Measurements from ENCODE around the gene ATP11A. TPM values are rescaled to one million over a fixed set of nuclear protein-coding genes. Genes with fewer than 3 reads are reported as not detected.

ATP11A gene
- total RNA-seq, 1 experiment from 2014 or later: 3.7 TPM

- Histone ChIP-seq H3K36me3 (no peaks in the 10 kb centered on the region), H3K27me3 (replicated peaks) (peaks cover 45% of the 10 kb centered on the region)
Observed at GRCh38 chr13:112899281-112900225, 209.7 kb downstream of the ATP11A start.

GRCh38 chr13:112900226-112900600 is 210.4 kb downstream of the ATP11A start:
- Histone ChIP-seq H3K27ac (no peak overlapping the region), H3K27me3 (replicated peaks) (peaks cover 38% of the 10 kb centered on the region), H3K4me1 (replicated peaks) (no peaks in the 10 kb centered on the region), H3K9me3 (replicated peaks) (no peaks in the 10 kb centered on the region), H3K4me3 (no peak overlapping the region), H3K36me3 (no peaks in the 10 kb centered on the region)
- no peak for DNase-seq (ENCODE audit: low read depth in 1 of 2, low spot score in 2 of 2)

More at GRCh38 chr13:112899281-112900225, 209.7 kb downstream of the ATP11A start:
- Histone ChIP-seq H3K9me3 (replicated peaks) (no peaks in the 10 kb centered on the region), H3K27ac (no peak overlapping the region), H3K4me1 (replicated peaks) (no peaks in the 10 kb centered on the region), H3K4me3 (no peak overlapping the region)
- DNase-seq (ENCODE audit: low read depth in 1 of 2, low spot score in 2 of 2): no peak

- Histone ChIP-seq H3K4me1 (replicated peaks) (no peaks in the 10 kb centered on the region), H3K9me3 (replicated peaks) (no peaks in the 10 kb centered on the region), H3K27ac (no peak overlapping the region), H3K27me3 (replicated peaks) (peaks cover 33% of the 10 kb centered on the region), H3K4me3 (no peak overlapping the region), H3K36me3 (no peaks in the 10 kb centered on the region)
- DNase-seq (ENCODE audit: low read depth in 1 of 2, low spot score in 2 of 2): no peak
Observed at GRCh38 chr13:112900691-112901091, 210.9 kb downstream of the ATP11A start.

GRCh38 chr13:112902101-112902651 is 212.3 kb downstream of the ATP11A start:
- H3K4me1 ChIP-seq (replicated peaks): no peaks in the 10 kb centered on the region
- DNase-seq (ENCODE audit: low read depth in 1 of 2, low spot score in 2 of 2): no peak
- H3K27me3 ChIP-seq (replicated peaks): peaks cover 22% of the 10 kb centered on the region
- no peak overlapping the region for H3K4me3 ChIP-seq
- H3K27ac ChIP-seq: no peak overlapping the region
- no peaks in the 10 kb centered on the region for H3K36me3 ChIP-seq
- no peaks in the 10 kb centered on the region for H3K9me3 ChIP-seq (replicated peaks)

- H3K27ac ChIP-seq: no peak overlapping the region
- no peaks in the 10 kb centered on the region for H3K9me3 ChIP-seq (replicated peaks)
- no peak overlapping the region for H3K4me3 ChIP-seq
- H3K27me3 ChIP-seq (replicated peaks): peaks cover 25% of the 10 kb centered on the region
- H3K4me1 ChIP-seq (replicated peaks): no peaks in the 10 kb centered on the region
- no peaks in the 10 kb centered on the region for H3K36me3 ChIP-seq
- no peak for DNase-seq (ENCODE audit: low read depth in 1 of 2, low spot score in 2 of 2)
Observed at GRCh38 chr13:112902669-112903068, 212.8 kb downstream of the ATP11A start.

- Histone ChIP-seq H3K4me1 (replicated peaks) (no peaks in the 10 kb centered on the region), H3K4me3 (no peak overlapping the region), H3K27me3 (replicated peaks) (peaks cover 25% of the 10 kb centered on the region), H3K27ac (no peak overlapping the region), H3K9me3 (replicated peaks) (no peaks in the 10 kb centered on the region), H3K36me3 (no peaks in the 10 kb centered on the region)
- no peak for DNase-seq (ENCODE audit: low read depth in 1 of 2, low spot score in 2 of 2)
Observed at GRCh38 chr13:112903071-112903577, 213.3 kb downstream of the ATP11A start.

- Histone ChIP-seq H3K9me3 (replicated peaks) (no peaks in the 10 kb centered on the region), H3K4me1 (replicated peaks) (no peaks in the 10 kb centered on the region), H3K27ac (no peak overlapping the region), H3K36me3 (no peaks in the 10 kb centered on the region), H3K27me3 (replicated peaks) (peaks cover 25% of the 10 kb centered on the region), H3K4me3 (no peak overlapping the region)
- no peak for DNase-seq (ENCODE audit: low read depth in 1 of 2, low spot score in 2 of 2)
Observed at GRCh38 chr13:112903606-112904195, 213.9 kb downstream of the ATP11A start.

GRCh38 chr13:112904436-112904960 is 214.7 kb downstream of the ATP11A start:
- Histone ChIP-seq H3K4me3 (no peak overlapping the region), H3K9me3 (replicated peaks) (no peaks in the 10 kb centered on the region), H3K4me1 (replicated peaks) (no peaks in the 10 kb centered on the region), H3K27ac (no peak overlapping the region), H3K36me3 (no peaks in the 10 kb centered on the region), H3K27me3 (replicated peaks) (peaks cover 27% of the 10 kb centered on the region)
- DNase-seq (ENCODE audit: low read depth in 1 of 2, low spot score in 2 of 2): no peak

GRCh38 chr13:112905086-112905485 is 215.2 kb downstream of the ATP11A start:
- peaks cover 24% of the 10 kb centered on the region for H3K27me3 ChIP-seq (replicated peaks)

GRCh38 chr13:112905619-112905989 is 215.8 kb downstream of the ATP11A start:
- Histone ChIP-seq H3K4me3 (no peak overlapping the region), H3K4me1 (replicated peaks) (no peaks in the 10 kb centered on the region), H3K9me3 (replicated peaks) (no peaks in the 10 kb centered on the region), H3K27ac (no peak overlapping the region), H3K27me3 (replicated peaks) (peaks cover 27% of the 10 kb centered on the region), H3K36me3 (no peaks in the 10 kb centered on the region)
- DNase-seq (ENCODE audit: low read depth in 1 of 2, low spot score in 2 of 2): no peak

More at GRCh38 chr13:112905086-112905485, 215.2 kb downstream of the ATP11A start:
- Histone ChIP-seq H3K4me1 (replicated peaks) (no peaks in the 10 kb centered on the region), H3K4me3 (no peak overlapping the region), H3K9me3 (replicated peaks) (no peaks in the 10 kb centered on the region), H3K27ac (no peak overlapping the region), H3K36me3 (no peaks in the 10 kb centered on the region)
- no peak for DNase-seq (ENCODE audit: low read depth in 1 of 2, low spot score in 2 of 2)

GRCh38 chr13:112905990-112906641 is 216.3 kb downstream of the ATP11A start:
- DNase-seq (ENCODE audit: low read depth in 1 of 2, low spot score in 2 of 2): no peak
- Histone ChIP-seq H3K4me1 (replicated peaks) (no peaks in the 10 kb centered on the region), H3K27me3 (replicated peaks) (peaks cover 27% of the 10 kb centered on the region), H3K36me3 (no peaks in the 10 kb centered on the region), H3K9me3 (replicated peaks) (no peaks in the 10 kb centered on the region), H3K27ac (no peak overlapping the region), H3K4me3 (no peak overlapping the region)

- H3K4me3 ChIP-seq: no peak overlapping the region
- peaks cover 19% of the 10 kb centered on the region for H3K27me3 ChIP-seq (replicated peaks)
- no peak overlapping the region for H3K27ac ChIP-seq
- DNase-seq (ENCODE audit: low read depth in 1 of 2, low spot score in 2 of 2): no peak
- H3K9me3 ChIP-seq (replicated peaks): no peaks in the 10 kb centered on the region
- no peaks in the 10 kb centered on the region for H3K36me3 ChIP-seq
- no peaks in the 10 kb centered on the region for H3K4me1 ChIP-seq (replicated peaks)
Observed at GRCh38 chr13:112907286-112907685, 217.4 kb downstream of the ATP11A start.

- Histone ChIP-seq H3K9me3 (replicated peaks) (no peaks in the 10 kb centered on the region), H3K4me3 (no peak overlapping the region), H3K4me1 (replicated peaks) (no peaks in the 10 kb centered on the region)
Observed at GRCh38 chr13:112907871-112908331, 218.1 kb downstream of the ATP11A start.

More at GRCh38 chr13:112907871-112908331, 218.1 kb downstream of the ATP11A start:
- Histone ChIP-seq H3K36me3 (no peaks in the 10 kb centered on the region), H3K27me3 (replicated peaks) (0 out of 2 replicates have a peak, but pooled peaks cover 17% of the 10 kb centered on the region), H3K27ac (no peak overlapping the region)
- no peak for DNase-seq (ENCODE audit: low read depth in 1 of 2, low spot score in 2 of 2)

Data from SJSA1 (cell line).